HEK293 (cell line): ENCODE measurements around the gene GMPR2.
A peak's percentile ranks its signal among the peaks of the same experiment; 100 is the strongest.

ENCODE experiments used
- CTCF ChIA-PET: fragments of 350-600 bp; formaldehyde crosslinking; extraction: SDS; loops from one replicate; lab custom pipeline; 2021; ENCODE audit warnings: antibody characterized with exemption; lab: Yijun Ruan, JAX
- POLR2A ChIA-PET: fragments of 300-600 bp; formaldehyde crosslinking; extraction: SDS; loops from one replicate; lab custom pipeline; 2020; ENCODE audit warnings: antibody characterized with exemption, inconsistent platforms; lab: Yijun Ruan, JAX
- H3K27ac ChIP-seq: fragments of 200-500 bp; sonication (Bioruptor generic); 2 replicates; pipeline ENCODE4 v1.5.1; 2014; ENCODE audit warnings: low read depth, low read length, control low read depth, inconsistent platforms; ENCODE audit errors: extremely low read depth
- H3K36me3 ChIP-seq, 2 experiments: fragments of 200-500 bp in 1 of 2; sonication (Bioruptor generic) in 1 of 2; 1 replicate in 1 of 2; 2 replicates in 1 of 2; pipeline ENCODE4 v1.5.1; 2014 to 2017; ENCODE audit warnings: inconsistent platforms in 2 of 2, low read length in 2 of 2; ENCODE audit not compliant: control insufficient read depth in 2 of 2, insufficient read depth in 1 of 2
- H3K4me1 ChIP-seq: fragments of 200-500 bp; sonication (Bioruptor generic); 2 replicates; pipeline ENCODE4 v1.5.1; 2014; ENCODE audit warnings: mild to moderate bottlenecking, low read length, inconsistent platforms; ENCODE audit not compliant: control insufficient read depth, insufficient read depth
- H3K4me3 ChIP-seq: 2 replicates; pipeline ENCODE4 v1.5.1; 2011; ENCODE audit warnings: low read depth, mild to moderate bottlenecking, control low read depth, low read length, moderate library complexity
- H3K9me3 ChIP-seq: fragments of 200-500 bp; sonication (Bioruptor generic); 2 replicates; pipeline ENCODE4 v1.5.1; 2014; ENCODE audit warnings: low read depth, low read length, inconsistent platforms; ENCODE audit not compliant: control insufficient read depth, insufficient read depth
- GLIS1 ChIP-seq: fragments of 450-650 bp; formaldehyde crosslinking; IDR thresholded peaks from 2 replicates; pipeline ENCODE4 v1.5.1; 2016; ENCODE audit warnings: missing biosample characterization, missing genetic modification characterization
- KLF1 ChIP-seq: fragments of 450-650 bp; formaldehyde crosslinking; IDR thresholded peaks from 2 replicates; pipeline ENCODE4 v1.5.1; 2016; ENCODE audit warnings: missing biosample characterization, missing genetic modification characterization
- KLF7 ChIP-seq: fragments of 450-650 bp; formaldehyde crosslinking; IDR thresholded peaks from 2 replicates; pipeline ENCODE4 v1.5.1; 2016; ENCODE audit warnings: missing biosample characterization, missing genetic modification characterization, borderline replicate concordance
- KLF8 ChIP-seq: fragments of 450-650 bp; formaldehyde crosslinking; IDR thresholded peaks from 2 replicates; pipeline ENCODE4 v1.5.1; 2016; ENCODE audit warnings: missing biosample characterization, missing genetic modification characterization
- ZBTB21 ChIP-seq: fragments of 450-650 bp; formaldehyde crosslinking; IDR thresholded peaks from 2 replicates; pipeline ENCODE4 v1.5.1; 2017; ENCODE audit warnings: missing biosample characterization, missing genetic modification characterization
- ZFP69B ChIP-seq: fragments of 450-650 bp; formaldehyde crosslinking; IDR thresholded peaks from 2 replicates; pipeline ENCODE4 v1.5.1; 2016; ENCODE audit warnings: missing biosample characterization, missing genetic modification characterization
- ZNF341 ChIP-seq: fragments of 450-650 bp; formaldehyde crosslinking; IDR thresholded peaks from 2 replicates; pipeline ENCODE4; 2016; ENCODE audit warnings: low read depth, missing biosample characterization, missing genetic modification characterization
- ZNF776 ChIP-seq: fragments of 450-650 bp; formaldehyde crosslinking; IDR thresholded peaks from 2 replicates; pipeline ENCODE4 v1.5.0; 2017; ENCODE audit warnings: missing biosample characterization, missing genetic modification characterization, borderline replicate concordance
- ZNF777 ChIP-seq: fragments of 450-650 bp; formaldehyde crosslinking; IDR thresholded peaks from 2 replicates; pipeline ENCODE4 v1.5.1; 2017; ENCODE audit warnings: missing biosample characterization, missing genetic modification characterization, borderline replicate concordance
- TF ChIP-seq, protein P1 (sequence below): fragments of 450-650 bp; formaldehyde crosslinking; IDR thresholded peaks from 2 replicates; pipeline ENCODE4 v1.5.1; 2016; ENCODE audit warnings: missing biosample characterization, missing genetic modification characterization
- TF ChIP-seq, protein P2 (sequence below): fragments of 450-650 bp; formaldehyde crosslinking; IDR thresholded peaks from 2 replicates; pipeline ENCODE4 v1.5.1; 2016; ENCODE audit warnings: missing biosample characterization, missing genetic modification characterization
- TF ChIP-seq, protein P3 (sequence below): fragments of 450-650 bp; formaldehyde crosslinking; IDR thresholded peaks from 2 replicates; pipeline ENCODE4 v1.5.1; 2016; ENCODE audit warnings: missing biosample characterization, missing genetic modification characterization
- TF ChIP-seq, protein P4 (sequence below): fragments of 450-650 bp; formaldehyde crosslinking; IDR thresholded peaks from 2 replicates; pipeline ENCODE4 v1.5.1; 2017; ENCODE audit warnings: missing biosample characterization, missing genetic modification characterization

Gene GMPR2

DNA sequence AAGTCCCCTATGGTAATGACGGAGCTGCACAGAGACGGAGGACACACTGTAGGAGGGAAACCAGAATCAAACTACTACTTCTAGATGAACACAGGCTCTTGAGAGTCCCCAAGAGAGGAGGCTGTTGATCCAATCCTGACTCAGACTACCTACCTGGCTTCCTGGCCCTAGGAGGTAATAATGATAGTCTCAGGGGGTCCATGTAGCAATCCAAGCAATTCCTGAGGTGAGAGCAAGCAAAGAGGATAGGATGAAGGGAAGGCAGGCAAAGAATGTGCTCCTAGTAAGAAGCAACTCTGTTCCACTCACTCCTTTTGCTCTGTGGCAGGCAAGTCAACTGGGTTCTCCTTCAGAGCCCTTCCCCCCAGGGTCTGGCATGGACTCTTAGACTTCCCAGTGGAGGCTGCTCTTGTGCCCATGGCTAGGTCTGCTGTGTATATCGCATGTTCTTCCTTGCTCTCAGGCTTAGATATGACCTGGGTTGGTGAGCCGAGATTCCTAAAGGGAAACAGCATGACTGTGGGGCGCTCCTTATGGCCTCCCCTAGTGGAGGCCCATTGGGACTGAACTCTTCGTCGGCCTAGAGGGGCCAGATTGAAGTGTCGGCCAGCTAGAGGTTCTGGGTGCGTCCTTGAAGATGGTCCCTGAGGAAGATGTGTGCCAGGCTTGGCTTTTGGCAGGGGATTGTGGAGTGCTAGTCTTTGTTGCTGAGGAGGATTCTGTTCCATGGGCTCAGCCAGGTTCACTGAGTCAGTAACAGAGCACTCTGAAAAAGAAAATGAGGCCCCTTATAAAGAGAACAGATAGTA is 7.6 kb downstream of the GMPR2 start:
- no peak overlapping the region for H3K4me3 ChIP-seq
- peaks cover 13 to 61% of the 10 kb centered on the region in 2 experiments; a peak in 2 of 3 replicates for H3K36me3 ChIP-seq
- no peaks in the 10 kb centered on the region for H3K4me1 ChIP-seq
- CTCF ChIA-PET: interaction anchor here (0.6 to 7.2 kb wide), 6 partner anchors 32 to 191 kb away, joined by 3 to 133 read pairs (median 24); partner anchors contain the start of genes CBLN3, CIDEB, DHRS1 and KHNYN
- H3K27ac ChIP-seq: no peak overlapping the region
- H3K9me3 ChIP-seq: no peaks in the 10 kb centered on the region
- POLR2A ChIA-PET: interaction anchor here (0.9 kb wide), 1 partner anchor 31 kb away, joined by 3 read pairs; the partner anchor contains the start of gene RABGGTA
- TF ChIP-seq GLIS1 (tag by site-specific recombination): peak; percentile 67; the same call in 1 of the 2 replicates
- TF ChIP-seq, protein P1, sequence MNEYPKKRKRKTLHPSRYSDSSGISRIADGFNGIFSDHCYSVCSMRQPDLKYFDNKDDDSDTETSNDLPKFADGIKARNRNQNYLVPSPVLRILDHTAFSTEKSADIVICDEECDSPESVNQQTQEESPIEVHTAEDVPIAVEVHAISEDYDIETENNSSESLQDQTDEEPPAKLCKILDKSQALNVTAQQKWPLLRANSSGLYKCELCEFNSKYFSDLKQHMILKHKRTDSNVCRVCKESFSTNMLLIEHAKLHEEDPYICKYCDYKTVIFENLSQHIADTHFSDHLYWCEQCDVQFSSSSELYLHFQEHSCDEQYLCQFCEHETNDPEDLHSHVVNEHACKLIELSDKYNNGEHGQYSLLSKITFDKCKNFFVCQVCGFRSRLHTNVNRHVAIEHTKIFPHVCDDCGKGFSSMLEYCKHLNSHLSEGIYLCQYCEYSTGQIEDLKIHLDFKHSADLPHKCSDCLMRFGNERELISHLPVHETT: no peak

DNA sequence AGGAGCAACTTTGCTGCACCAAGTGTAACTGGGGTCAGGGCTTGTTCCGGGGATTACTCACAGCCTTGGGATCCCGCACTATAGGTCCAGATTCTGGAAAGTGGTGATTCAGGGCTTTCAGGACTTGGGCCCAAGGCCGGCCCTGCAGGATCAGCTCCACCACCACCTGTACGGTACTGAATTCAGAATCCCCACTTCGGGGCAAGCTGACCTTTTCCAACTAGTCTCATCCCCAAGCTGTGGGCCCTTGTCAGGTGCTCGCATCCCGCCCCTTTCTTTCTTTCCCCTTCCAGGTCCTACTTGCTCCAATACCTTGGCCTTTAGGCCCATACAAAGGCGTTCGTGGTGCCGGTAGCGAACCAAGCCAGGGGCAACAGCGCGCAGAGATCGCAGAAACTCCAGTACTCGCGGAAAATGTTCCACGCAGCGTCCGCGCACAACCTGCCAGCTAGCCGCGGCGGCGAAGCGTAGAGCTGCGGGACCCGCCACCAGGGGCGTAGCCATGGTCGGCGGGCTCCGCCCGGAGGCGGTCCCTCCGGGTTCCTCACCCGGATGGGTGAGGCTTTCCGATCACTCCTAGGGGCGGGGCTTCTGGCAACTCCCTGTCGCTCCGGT is 9.2 kb downstream of the GMPR2 start:
- Histone ChIP-seq H3K4me3 (peak overlapping the region; percentile 78), H3K27ac (peak overlapping the region; percentile 75), H3K4me1 (no peaks in the 10 kb centered on the region), H3K9me3 (no peaks in the 10 kb centered on the region), H3K36me3 (peaks cover 13 to 44% of the 10 kb centered on the region in 2 experiments; a peak in 2 of 3 replicates)
- ChIA-PET CTCF (interaction anchor here (0.6 to 7.2 kb wide), 33 partner anchors 8 to 194 kb away, joined by 3 to 133 read pairs (median 6); partner anchors contain the start of genes CBLN3, CIDEB, DCAF11 and DHRS1), POLR2A (interaction anchor here (0.5 to 3.4 kb wide), 34 partner anchors 9 to 200 kb away, joined by 3 to 62 read pairs (median 8); partner anchors contain the start of genes CARMIL3, CHMP4A, CIDEB and DCAF11)
- TF ChIP-seq GLIS1 (tag by site-specific recombination) (peak; percentile 17; the same call in 1 of the 2 replicates), ZNF776 (no peak), KLF7 (tag by site-specific recombination) (peak; percentile 12; the same call in 1 of the 2 replicates), ZFP69B (tag by site-specific recombination) (peak; percentile 69; the same call in 1 of the 2 replicates), ZNF777 (tag by site-specific recombination) (no peak), ZNF341 (tag by site-specific recombination) (0 out of 2 replicates have a peak, but pooled peaks have one; percentile 8), KLF8 (tag by site-specific recombination) (no peak), ZBTB21 (tag by site-specific recombination) (no peak), KLF1 (peak; percentile 76; the same call in 1 of the 2 replicates)
- TF ChIP-seq, protein P2, sequence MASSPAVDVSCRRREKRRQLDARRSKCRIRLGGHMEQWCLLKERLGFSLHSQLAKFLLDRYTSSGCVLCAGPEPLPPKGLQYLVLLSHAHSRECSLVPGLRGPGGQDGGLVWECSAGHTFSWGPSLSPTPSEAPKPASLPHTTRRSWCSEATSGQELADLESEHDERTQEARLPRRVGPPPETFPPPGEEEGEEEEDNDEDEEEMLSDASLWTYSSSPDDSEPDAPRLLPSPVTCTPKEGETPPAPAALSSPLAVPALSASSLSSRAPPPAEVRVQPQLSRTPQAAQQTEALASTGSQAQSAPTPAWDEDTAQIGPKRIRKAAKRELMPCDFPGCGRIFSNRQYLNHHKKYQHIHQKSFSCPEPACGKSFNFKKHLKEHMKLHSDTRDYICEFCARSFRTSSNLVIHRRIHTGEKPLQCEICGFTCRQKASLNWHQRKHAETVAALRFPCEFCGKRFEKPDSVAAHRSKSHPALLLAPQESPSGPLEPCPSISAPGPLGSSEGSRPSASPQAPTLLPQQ: peak; percentile 90
- TF ChIP-seq, protein P3, sequence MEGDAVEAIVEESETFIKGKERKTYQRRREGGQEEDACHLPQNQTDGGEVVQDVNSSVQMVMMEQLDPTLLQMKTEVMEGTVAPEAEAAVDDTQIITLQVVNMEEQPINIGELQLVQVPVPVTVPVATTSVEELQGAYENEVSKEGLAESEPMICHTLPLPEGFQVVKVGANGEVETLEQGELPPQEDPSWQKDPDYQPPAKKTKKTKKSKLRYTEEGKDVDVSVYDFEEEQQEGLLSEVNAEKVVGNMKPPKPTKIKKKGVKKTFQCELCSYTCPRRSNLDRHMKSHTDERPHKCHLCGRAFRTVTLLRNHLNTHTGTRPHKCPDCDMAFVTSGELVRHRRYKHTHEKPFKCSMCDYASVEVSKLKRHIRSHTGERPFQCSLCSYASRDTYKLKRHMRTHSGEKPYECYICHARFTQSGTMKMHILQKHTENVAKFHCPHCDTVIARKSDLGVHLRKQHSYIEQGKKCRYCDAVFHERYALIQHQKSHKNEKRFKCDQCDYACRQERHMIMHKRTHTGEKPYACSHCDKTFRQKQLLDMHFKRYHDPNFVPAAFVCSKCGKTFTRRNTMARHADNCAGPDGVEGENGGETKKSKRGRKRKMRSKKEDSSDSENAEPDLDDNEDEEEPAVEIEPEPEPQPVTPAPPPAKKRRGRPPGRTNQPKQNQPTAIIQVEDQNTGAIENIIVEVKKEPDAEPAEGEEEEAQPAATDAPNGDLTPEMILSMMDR (tag by site-specific recombination): peak; percentile 84
- TF ChIP-seq, protein P4, sequence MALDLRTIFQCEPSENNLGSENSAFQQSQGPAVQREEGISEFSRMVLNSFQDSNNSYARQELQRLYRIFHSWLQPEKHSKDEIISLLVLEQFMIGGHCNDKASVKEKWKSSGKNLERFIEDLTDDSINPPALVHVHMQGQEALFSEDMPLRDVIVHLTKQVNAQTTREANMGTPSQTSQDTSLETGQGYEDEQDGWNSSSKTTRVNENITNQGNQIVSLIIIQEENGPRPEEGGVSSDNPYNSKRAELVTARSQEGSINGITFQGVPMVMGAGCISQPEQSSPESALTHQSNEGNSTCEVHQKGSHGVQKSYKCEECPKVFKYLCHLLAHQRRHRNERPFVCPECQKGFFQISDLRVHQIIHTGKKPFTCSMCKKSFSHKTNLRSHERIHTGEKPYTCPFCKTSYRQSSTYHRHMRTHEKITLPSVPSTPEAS (tag by site-specific recombination): peak; percentile 44; the same call in 1 of the 2 replicates
